HG03139 (cell line): ENCODE data around the gene ATP11B.

Experiments
- ATAC-seq: cut with Tn5 transposase; IDR thresholded peaks from one replicate; pipeline ENCODE4 v1.9.1; 2021; ENCODE audit not compliant: unreplicated experiment

ATP11B gene

DNA sequence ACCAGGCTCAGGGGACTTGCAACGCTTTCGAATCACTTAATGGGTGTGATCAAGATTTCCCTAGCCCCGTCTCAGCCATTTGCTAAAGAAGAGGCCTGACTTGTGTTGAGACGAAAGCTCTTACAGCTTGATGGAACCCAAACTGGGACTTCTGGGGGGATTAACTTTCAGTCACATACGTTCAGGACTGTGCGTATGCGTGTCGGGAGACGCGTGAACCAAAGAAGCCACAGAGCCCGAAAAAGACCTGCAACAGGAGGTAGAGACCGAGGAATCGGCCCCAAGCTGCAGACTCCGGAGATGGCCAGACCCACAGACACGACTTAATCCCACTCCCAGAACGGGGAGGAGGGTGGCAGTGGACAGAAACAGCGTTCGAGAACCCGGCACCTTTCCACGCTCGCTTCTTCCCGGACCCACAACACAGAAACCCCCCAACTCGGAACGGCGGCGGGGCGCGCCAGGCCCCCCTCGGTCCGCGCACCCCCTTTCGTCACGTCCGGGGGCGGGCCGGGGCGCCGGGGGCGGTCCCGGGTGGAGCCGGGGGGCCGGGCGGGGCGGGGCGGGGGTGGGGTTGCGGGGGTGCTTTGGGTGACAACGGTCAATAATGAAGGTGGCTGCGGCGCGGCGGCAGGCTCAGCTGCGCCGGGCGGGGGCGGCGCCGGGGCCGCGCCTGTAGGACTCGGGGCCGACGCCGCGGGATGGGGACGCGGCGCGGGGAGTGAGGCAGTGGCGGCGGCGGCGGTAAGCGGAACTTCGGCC lies at the start of gene ATP11B:
TSS of gene ATP11B (plus strand) at position 604 of the 762 bp plus-strand sequence. CDS start 256 bp downstream, outside the sequence.
- ATAC-seq: peak; percentile 52

GRCh38 chr3:182746959-182747358 lies 46.3 kb upstream of the ATP11B start:
- no peak for ATAC-seq

GRCh38 chr3:182755308-182755707 lies 38.0 kb upstream of the ATP11B start:
- ATAC-seq: no peak

DNA sequence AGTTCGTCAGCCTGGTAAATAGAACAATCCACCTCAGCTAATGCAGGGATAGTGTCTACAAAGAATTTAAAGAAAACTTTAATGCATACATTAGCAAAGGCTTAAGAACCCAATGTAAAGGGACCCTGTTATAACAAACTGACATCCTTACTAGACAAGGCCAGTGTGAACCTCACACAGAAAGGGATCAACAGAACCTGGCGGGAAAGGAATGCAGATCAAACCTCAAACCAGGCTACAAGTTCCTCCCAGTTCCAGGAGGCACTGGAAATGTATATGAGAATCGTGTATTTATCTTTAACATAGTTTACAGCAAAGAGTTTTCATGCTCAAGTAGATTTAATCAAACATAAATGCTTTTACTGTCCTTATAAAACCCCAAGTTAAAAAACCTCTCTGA lies 37.6 kb upstream of the ATP11B start:
- ATAC-seq: no peak

DNA sequence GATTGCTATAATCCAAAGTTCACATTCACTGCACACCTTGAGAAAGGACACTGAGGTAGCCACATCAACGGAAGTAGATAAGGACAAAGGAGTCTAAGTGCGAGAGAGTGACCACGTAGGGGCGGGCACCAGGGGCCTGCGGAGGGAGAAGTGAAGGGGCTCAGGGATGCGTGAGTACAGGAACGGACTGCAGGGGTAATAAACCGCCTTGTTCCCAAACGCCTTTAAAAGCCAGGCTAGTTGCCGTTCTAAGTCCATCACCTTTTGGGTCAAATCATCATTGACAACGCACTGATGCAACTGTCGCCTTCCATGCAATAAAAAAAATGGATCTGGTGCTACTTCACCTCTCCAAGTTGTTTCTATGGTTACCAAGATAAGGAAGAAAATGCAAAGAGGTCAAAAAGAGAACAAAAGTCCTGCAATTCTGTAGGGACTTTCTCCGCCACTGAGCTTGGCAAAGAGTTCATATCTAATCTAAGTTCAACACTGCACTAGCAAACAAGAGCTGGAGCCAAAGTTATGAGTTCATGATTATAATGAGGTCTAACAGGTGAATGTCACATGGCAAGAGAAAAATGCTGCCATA lies 32.6 kb upstream of the ATP11B start:
- no peak for ATAC-seq

GRCh38 chr3:182763896-182764295 lies 29.4 kb upstream of the ATP11B start:
- ATAC-seq: no peak

GRCh38 chr3:182765287-182765686 lies 28.0 kb upstream of the ATP11B start:
- ATAC-seq: no peak

DNA sequence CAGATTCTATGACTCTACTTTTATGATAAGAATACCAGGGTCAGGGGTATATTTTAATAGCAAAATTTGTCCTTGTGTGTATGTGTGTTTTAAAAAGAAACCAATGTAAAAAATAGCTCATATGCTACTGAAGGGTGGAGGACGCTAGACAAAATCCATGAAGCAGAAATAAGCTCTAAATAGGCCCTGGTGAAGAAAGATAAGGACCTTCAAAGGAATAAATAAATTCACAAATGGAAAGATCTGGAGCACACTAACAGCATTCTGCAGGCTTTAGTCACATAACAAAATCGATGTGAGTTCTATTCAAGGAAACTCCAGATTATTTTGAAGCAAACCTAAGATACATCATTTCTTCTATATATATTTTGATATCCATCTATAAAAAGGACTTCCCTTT lies 27.2 kb upstream of the ATP11B start:
- ATAC-seq: no peak

DNA sequence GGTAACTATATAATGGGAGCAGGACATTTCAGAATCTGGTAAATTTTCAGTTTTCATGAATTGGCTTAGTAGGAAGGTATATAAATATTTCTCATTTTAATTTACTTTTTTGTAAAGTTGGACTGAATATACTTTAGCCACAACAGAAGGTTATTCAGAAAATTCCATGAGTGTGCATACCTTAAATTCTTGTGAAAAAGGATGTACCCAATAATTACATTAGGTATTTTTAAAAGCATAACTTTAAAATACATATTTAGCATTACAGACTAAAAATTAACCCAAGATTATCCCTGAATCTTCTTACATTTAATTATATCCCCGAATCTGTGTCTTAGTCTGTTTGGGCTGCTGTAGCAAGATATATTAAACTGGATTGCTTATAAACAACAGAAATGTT lies 24.9 kb upstream of the ATP11B start:
- no peak for ATAC-seq

GRCh38 chr3:182769673-182770072 lies 23.6 kb upstream of the ATP11B start:
- ATAC-seq: no peak

- peak; percentile 54 for ATAC-seq
Observed at GRCh38 chr3:182782149-182782548, 11.2 kb upstream of the ATP11B start.

- no peak for ATAC-seq
Observed at GRCh38 chr3:182783106-182783505, 10.2 kb upstream of the ATP11B start.

DNA sequence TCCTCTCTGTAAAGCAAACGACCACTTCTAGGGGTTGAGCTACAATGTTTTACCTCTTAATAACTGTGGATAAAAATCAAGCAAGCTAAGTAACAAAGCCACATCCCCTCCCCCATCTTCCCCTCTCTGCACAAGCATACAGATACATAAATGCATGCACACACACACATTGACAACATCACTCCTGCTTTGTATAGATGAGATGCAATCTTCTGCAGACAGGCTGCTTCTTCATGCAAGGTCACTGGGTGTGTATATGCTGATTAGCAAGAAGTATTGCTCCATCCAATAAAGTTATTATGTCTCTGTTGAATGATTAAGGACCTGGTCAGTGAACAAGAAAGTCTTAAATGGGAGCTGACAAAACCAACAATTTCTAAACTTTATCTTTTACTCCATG lies 8.8 kb upstream of the ATP11B start:
- ATAC-seq: no peak

- no peak for ATAC-seq
Observed at GRCh38 chr3:182785142-182785541, 8.2 kb upstream of the ATP11B start.

DNA sequence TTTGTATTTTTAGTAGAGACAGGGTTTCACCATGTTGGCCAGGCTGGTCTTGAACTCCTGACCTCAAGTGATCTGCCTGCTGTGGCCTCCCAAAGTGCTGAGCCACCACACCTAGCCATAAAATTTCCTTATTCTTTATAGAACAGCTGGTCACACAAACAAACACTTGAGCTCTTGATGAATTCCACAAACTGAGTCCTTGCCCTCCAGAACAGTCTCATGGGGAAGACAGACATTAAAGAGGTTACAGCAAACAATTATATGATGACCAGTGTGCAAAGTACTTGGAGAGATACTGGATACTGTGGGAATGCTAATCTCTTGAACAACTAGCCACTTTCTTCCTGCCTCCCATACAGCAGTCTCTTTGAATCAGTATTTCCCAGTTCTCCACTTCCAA lies 7.5 kb upstream of the ATP11B start:
- ATAC-seq: no peak

DNA sequence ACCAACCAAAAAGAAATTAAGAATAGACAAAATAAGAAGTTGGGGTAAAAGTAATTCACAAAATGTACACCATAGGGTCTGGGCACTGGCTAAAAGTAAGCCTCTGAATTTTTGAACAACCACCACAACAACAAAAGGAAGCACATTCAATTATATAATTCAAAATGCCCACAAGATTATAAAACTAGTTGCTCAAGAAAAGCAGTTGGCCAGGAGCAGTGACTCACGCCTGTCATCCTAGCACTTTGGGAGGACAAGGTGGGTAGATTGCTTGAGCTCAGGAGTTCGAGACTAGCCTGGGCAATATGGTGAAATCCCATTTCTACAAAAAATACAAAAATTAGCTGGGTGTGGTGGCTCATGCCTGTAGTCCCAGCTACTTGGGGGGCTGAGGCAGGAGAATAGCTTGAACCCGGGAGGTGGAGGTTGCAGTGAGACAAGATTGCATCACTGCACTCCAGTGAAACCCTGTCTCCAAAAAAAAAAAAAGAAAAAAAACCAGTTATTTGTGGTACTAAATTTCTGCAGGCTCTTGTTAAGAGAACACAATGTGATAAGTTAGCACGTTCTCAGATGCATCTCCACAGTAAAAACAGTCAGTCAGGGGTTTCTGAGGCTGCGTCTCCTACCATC lies 6.6 kb upstream of the ATP11B start:
- ATAC-seq: no peak

GRCh38 chr3:182787302-182788036 lies 5.8 kb upstream of the ATP11B start:
- ATAC-seq: no peak

DNA sequence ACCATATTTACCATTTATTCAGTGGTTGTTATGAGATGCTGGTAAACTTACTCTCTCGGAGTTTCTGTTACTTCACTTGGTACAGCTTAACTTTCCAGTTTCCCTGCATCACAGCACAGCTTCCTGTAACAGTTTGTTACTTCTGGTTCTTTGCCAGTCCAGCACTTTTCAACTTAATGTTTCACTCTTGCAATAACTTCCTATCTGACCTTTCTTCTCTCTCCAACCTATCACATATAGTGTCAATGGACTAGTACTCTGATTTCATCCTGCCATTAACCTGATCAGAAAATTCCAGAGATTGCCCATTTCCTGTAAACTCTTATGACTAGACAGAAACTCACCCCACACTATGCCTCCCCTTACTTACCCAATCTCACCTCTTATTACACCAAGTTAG lies 3.9 kb upstream of the ATP11B start:
- ATAC-seq: peak; percentile 19

- ATAC-seq: no peak
Observed at GRCh38 chr3:182790612-182791011, 2.7 kb upstream of the ATP11B start.

GRCh38 chr3:182793663-182794454 lies 555 bp downstream of the ATP11B start:
- peak; percentile 27 for ATAC-seq
